AG09319 (cell line): Measurements from ENCODE around the gene CAMTA1.
A peak's percentile ranks its signal among the peaks of the same experiment; 100 is the strongest.

Experiments used
- DNase-seq: peaks from one replicate; pipeline ENCODE4 v3.0.0-alpha.2; 2010; ENCODE audit warnings: low read depth; ENCODE audit errors: extremely low read depth
- TF ChIP-seq, protein P1 (sequence below): IDR thresholded peaks from 2 replicates; pipeline ENCODE4 v1.5.1; 2011; ENCODE audit warnings: low read depth, mild to moderate bottlenecking, inconsistent platforms, low read length, moderate library complexity

CAMTA1 gene

DNA sequence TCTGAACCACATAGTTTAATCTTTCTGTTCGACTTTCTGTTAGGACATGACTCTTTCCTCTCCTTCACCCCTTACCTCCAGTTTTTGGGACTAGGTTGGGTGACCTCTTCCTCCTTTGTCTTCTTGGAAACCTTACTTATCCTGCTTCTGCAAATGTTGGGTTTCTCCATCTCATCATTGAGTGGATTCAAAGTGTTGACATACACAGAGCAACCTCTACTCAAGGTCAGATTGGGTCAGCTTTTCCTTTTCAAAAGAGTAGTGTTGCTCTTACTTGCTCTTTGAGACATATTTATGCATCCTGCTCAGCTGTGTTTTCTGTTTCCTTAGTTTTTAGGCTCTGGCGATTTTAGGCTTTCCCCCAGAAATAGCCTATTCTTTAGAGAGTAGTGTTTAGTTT lies 3.7 kb downstream of the CAMTA1 start:
- TF ChIP-seq, protein P1, sequence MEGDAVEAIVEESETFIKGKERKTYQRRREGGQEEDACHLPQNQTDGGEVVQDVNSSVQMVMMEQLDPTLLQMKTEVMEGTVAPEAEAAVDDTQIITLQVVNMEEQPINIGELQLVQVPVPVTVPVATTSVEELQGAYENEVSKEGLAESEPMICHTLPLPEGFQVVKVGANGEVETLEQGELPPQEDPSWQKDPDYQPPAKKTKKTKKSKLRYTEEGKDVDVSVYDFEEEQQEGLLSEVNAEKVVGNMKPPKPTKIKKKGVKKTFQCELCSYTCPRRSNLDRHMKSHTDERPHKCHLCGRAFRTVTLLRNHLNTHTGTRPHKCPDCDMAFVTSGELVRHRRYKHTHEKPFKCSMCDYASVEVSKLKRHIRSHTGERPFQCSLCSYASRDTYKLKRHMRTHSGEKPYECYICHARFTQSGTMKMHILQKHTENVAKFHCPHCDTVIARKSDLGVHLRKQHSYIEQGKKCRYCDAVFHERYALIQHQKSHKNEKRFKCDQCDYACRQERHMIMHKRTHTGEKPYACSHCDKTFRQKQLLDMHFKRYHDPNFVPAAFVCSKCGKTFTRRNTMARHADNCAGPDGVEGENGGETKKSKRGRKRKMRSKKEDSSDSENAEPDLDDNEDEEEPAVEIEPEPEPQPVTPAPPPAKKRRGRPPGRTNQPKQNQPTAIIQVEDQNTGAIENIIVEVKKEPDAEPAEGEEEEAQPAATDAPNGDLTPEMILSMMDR, result no peak

DNA sequence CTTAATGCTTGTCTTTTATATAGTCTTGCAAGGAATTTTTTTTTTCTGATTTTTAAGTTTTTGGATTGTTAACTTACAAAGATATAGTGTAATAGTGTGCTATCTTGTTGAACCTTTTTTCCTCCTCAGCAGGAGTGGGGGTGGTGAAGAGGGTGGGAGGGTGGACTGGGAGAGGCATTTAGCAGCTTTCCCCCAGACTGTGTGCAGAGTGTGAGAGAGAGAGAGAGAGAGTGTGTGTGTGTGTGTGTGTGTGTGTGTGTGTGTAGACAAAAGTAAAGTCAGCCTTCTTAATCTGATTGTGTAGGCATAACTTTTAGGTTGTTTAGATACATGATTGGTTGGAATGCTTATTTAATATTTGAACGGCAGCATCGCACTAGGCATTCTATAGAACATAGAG lies 4.9 kb downstream of the CAMTA1 start:
- TF ChIP-seq, protein P1, result no peak
- no peak for DNase-seq

More for the DNA sequence above, 3.7 kb downstream of the CAMTA1 start:
- no peak for DNase-seq

DNA sequence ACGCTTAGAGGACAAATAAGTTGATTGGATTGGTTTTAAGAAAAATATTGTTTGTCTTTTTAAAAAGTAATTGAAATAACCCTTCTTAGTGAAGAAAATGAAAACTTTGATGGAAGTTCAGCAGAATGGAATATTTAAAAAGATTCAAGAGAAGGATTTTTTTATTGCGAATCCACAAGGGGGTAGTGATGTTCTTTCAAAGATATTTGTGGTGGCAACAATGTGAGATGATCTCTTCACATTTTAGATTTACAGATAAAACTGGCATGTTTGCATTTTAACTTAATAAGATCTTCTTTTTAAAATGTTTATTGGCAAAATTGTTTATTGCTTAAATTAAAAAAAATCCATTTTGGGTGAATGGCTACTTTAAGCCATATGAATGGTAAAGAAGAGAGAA lies 8.9 kb downstream of the CAMTA1 start:
- TF ChIP-seq, protein P1, result peak; percentile 44
- DNase-seq, result no peak

DNA sequence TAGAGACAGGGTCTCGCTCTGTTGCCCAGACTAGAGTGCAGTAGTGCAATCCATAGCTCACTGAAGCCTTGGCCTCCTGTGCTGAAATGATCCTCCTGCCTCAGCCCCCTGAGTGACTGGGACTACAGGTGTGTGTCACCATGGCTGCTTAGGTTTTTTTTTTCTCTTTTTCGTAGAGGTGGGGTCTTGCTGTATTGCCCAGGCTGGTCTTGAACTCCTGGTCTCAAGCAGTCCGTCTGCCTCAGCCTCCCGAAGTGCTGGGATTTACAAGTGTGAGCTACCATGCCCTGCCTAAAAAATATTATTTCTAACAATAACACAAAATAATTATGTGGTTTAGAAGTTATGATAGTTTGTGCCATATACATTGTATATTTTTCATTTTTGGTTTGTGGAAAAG lies 9.9 kb downstream of the CAMTA1 start:
- TF ChIP-seq, protein P1, result no peak
- no peak for DNase-seq

DNA sequence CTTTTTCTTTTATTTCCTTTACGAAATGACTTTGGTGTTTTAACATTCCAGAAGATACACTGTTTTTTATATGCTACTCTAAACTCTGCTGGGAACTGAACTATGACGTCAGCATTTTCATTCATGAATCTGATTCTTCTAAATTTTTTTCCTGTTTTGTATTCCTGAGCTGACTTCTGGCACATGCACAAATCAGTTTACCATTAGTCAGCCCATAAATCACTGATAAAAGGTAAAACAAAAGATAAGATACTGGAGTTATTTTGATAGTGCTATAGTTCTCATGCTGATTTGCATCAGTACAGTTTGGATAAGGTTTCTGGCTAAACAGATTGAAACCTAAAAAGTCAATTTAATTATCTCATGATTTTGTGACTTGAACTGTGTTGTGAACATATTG lies 10.4 kb downstream of the CAMTA1 start:
- TF ChIP-seq, protein P1, result no peak
- DNase-seq, result no peak

DNA sequence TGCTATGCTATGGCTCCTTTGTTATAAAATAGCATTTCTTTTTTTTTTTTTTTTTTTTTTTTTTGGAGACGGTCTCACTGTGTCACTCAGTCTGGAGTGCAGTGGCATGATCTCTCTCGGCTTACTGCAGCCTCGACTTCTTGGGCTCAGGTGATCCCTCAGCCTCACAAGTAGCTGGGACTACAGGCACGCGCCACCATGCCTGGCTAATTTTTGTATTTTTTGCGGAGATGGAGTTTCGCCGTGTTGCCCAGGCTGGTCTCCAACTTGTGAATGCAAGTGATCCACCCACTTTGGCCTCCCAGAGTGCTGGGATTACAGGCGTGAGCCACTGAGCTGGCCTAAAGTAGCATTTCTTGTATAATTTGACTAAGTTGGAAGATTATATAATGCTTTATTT lies 10.8 kb downstream of the CAMTA1 start:
- DNase-seq, result no peak

DNA sequence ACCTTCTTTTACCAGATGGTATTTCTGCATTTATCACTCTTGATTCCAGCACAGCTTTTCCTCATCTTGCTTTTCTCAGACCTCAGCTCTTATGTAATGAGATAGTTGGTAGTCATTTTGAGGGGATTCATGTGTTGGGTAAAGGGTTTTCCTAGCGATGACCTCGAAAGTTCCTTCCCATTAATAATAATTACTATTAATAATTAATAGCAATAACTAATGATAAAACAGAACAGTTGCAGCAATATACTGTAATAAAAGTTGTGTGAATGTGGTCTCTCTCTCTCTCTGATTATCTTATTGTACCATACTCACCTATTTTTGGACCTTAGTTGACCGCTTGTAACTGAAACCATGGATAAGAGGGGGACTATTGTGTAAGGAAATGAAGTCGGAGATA lies 14.2 kb downstream of the CAMTA1 start:
- TF ChIP-seq, protein P1, result no peak
- no peak for DNase-seq

More for the DNA sequence above, 10.8 kb downstream of the CAMTA1 start:
- TF ChIP-seq, protein P1, result no peak
